Vagina (tissue), 2 donors: Measurements from ENCODE around the gene NDRG2. TPM values are rescaled to one million over a fixed set of nuclear protein-coding genes. Genes with fewer than 3 reads are reported as not detected.

Experiments used
- DNase-seq, 2 donors: peaks; one replicate each; pipeline ENCODE4 v3.0.0-alpha.2; 2017; ENCODE audit errors: extremely low spot score in 2 of 2
- H3K27ac ChIP-seq: fragments of 200-600 bp; sonication (generic); one replicate; pipeline ENCODE4 v1.5.1; 2019
- H3K27me3 ChIP-seq: fragments of 200-600 bp; sonication (generic); one replicate; pipeline ENCODE4 v1.5.1; 2019
- H3K36me3 ChIP-seq, 2 donors: fragments of 200-600 bp; sonication (generic); one replicate each; pipeline ENCODE4 v1.5.1; 2017 to 2019
- H3K4me1 ChIP-seq: fragments of 200-600 bp; sonication (generic); one replicate; pipeline ENCODE4 v1.5.1; 2019
- H3K4me3 ChIP-seq, 2 donors: fragments of 200-600 bp; sonication (generic); 1 replicate in 1 of 2; 2 replicates in 1 of 2; pipeline ENCODE4 v1.5.1; 2016 to 2019
- H3K9me3 ChIP-seq: fragments of 200-600 bp; sonication (generic); one replicate; pipeline ENCODE4 v1.5.1; 2019
- POLR2A ChIP-seq, 2 donors: fragments of 450-650 bp; IDR thresholded peaks; one replicate each; pipeline ENCODE4 v1.6.1; 2017; ENCODE audit warnings: antibody characterized with exemption in 2 of 2, mild to moderate bottlenecking in 2 of 2, moderate library complexity in 2 of 2
- POLR2AphosphoS5 ChIP-seq, 2 donors: sonication (generic); formaldehyde crosslinking; IDR thresholded peaks; one replicate each; pipeline ENCODE4 v1.9.0; 2017; ENCODE audit warnings: antibody characterized with exemption in 2 of 2, mild to moderate bottlenecking in 2 of 2, low read depth in 1 of 2; ENCODE audit not compliant: insufficient read depth in 1 of 2
- intact Hi-C: fragments of 100-400 bp; cut with DNase I; formaldehyde crosslinking; loops from one replicate; pipeline ENCODE4 v1.15.1; 2023
- total RNA-seq: library from RNA; depleted of rRNA; stranded (reverse); fragments of >200 nt; gene quantifications from one replicate; pipeline ENCODE4 v1.2.3, GENCODE V29; 2016
- TF ChIP-seq, protein P1 (sequence below), 3 experiments: fragments of 450-650 bp in 2 of 3; fragments of 200-600 bp in 1 of 3; sonication (generic) in 1 of 3; IDR thresholded peaks; one replicate each; pipeline ENCODE4 v1.5.1; 2017 to 2019; ENCODE audit warnings: antibody characterized with exemption in 3 of 3, mild to moderate bottlenecking in 2 of 3, moderate library complexity in 2 of 3

Gene NDRG2
- total RNA-seq, 1 donor from 2014 or later, result 307 TPM

DNA sequence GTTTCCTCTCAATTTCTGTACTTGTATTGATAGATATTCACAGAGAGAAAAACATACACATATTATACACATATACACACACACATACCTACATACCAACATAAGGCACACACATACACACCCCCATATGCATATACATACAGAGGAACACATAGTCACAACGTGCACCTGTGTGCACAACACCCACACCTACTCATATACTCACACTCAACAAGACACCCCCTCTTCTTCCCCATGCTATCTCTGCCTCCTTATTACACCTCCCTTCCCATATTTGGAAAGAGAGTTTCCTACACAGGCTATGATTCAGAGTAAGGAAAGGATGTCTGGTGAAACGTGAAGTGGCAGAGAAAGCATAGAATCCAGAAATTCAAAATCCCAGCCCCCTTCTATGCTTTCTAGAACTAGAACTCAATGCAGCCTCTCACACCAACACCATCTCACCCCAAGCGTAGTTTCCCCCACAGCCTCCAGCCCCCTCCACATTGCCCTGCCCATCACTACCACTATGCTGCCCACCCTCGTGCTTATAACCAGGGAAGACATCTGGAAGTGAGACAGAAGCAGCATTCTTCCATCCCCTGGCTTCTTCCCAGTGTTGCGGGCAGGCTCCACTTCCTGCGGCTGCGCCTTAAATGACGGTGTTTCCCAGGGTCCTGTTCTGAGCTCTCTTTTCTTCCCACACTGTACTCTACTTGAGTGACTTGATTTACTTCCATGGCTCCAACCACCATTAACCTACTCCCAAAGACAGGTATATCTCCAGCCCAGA, 35.2 kb upstream of the NDRG2 start:
- H3K9me3 ChIP-seq, result no peaks in the 10 kb centered on the region
- no peaks in the 10 kb centered on the region for H3K27me3 ChIP-seq
- intact Hi-C loops, result no loop called here
- TF ChIP-seq POLR2A (IDR thresholded peaks at IDR 0.05) (no peak), POLR2AphosphoS5 (IDR thresholded peaks at IDR 0.05; ENCODE audit: insufficient read depth in 1 of 2, low read depth in 1 of 2) (no peak)
- TF ChIP-seq, protein P1, sequence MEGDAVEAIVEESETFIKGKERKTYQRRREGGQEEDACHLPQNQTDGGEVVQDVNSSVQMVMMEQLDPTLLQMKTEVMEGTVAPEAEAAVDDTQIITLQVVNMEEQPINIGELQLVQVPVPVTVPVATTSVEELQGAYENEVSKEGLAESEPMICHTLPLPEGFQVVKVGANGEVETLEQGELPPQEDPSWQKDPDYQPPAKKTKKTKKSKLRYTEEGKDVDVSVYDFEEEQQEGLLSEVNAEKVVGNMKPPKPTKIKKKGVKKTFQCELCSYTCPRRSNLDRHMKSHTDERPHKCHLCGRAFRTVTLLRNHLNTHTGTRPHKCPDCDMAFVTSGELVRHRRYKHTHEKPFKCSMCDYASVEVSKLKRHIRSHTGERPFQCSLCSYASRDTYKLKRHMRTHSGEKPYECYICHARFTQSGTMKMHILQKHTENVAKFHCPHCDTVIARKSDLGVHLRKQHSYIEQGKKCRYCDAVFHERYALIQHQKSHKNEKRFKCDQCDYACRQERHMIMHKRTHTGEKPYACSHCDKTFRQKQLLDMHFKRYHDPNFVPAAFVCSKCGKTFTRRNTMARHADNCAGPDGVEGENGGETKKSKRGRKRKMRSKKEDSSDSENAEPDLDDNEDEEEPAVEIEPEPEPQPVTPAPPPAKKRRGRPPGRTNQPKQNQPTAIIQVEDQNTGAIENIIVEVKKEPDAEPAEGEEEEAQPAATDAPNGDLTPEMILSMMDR (IDR thresholded peaks at IDR 0.05), result no peak
- no peaks in the 10 kb centered on the region for H3K4me1 ChIP-seq
- no peak overlapping the region for H3K27ac ChIP-seq
- no peaks in the 10 kb centered on the region for H3K36me3 ChIP-seq
- H3K4me3 ChIP-seq, result no peak overlapping the region
- no peak for DNase-seq

DNA sequence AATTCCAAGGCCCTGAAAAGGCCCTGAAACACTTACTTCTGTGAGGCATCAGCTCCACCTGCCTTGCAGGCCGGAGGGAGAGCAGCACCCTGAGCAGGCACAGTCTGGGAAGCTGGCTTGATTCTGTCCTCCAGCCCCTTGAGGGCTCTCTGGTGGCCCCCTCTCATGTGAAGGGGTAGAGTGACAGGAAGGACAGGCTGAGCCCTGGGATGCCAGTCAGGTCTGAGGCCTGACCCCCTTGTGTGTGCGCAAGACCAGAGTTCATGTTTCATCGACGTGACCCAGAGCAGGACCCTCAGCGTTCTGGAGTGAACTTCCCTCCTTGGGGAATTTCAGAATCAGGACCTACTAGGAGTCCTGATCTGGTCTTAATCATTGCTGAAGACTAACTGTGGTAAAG, 34.0 kb upstream of the NDRG2 start:
- H3K4me1 ChIP-seq, result no peaks in the 10 kb centered on the region
- DNase-seq, result no peak
- no peaks in the 10 kb centered on the region for H3K9me3 ChIP-seq
- H3K27ac ChIP-seq, result no peak overlapping the region
- intact Hi-C loops, result no loop called here
- H3K36me3 ChIP-seq, result no peaks in the 10 kb centered on the region
- H3K27me3 ChIP-seq, result no peaks in the 10 kb centered on the region
- TF ChIP-seq, protein P1 (IDR thresholded peaks at IDR 0.05), result no peak
- TF ChIP-seq POLR2A (IDR thresholded peaks at IDR 0.05) (no peak), POLR2AphosphoS5 (IDR thresholded peaks at IDR 0.05; ENCODE audit: insufficient read depth in 1 of 2, low read depth in 1 of 2) (no peak)
- H3K4me3 ChIP-seq, result no peak overlapping the region

DNA sequence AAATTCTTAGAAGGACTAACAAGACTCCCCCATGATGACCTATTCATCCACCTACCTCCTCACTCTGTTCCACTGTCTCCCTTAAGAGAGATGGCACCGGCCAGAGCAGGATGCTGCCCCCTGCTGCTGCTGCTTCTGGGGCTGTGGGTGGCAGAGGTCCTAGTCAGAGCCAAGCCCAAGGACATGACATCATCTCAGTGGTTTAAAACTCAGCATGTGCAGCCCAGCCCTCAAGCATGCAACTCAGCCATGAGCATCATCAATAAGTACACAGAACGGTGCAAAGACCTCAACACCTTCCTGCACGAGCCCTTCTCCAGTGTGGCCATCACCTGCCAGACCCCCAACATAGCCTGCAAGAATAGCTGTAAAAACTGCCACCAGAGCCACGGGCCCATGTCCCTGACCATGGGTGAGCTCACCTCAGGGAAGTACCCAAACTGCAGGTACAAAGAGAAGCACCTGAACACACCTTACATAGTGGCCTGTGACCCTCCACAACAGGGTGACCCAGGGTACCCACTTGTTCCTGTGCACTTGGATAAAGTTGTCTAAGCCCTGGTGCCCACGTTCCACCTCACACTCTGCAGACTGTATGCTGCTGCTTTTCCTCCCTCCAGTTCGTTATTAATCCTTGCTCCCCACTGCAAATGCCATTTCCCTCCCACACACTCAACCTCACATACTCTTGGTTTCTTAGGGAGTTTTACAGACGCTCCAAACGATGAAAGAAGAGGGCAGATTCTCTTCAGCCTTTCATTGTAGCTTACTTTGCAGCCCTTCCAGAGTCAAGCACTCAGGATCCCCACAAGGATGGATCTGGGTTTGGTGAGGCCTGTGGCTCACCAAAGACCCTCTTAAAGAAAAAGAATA, 33.2 kb upstream of the NDRG2 start, which contains the start of gene RNASE8:
RNASE8 (plus strand) TSS at position 20 of the 873 bp plus-strand sequence; CDS start at position 91, 71 bp downstream.
- Histone ChIP-seq H3K36me3 (no peaks in the 10 kb centered on the region), H3K27ac (no peak within 1 kb of the TSS), H3K4me3 (no peak within 1 kb of the TSS), H3K9me3 (no peaks in the 10 kb centered on the region), H3K4me1 (no peaks in the 10 kb centered on the region), H3K27me3 (no peaks in the 10 kb centered on the region)
- DNase-seq, result no peak
- intact Hi-C loops, result no loop called here
- no peak for TF ChIP-seq POLR2A (IDR thresholded peaks at IDR 0.05)
- TF ChIP-seq, protein P1 (IDR thresholded peaks at IDR 0.05), result no peak
- TF ChIP-seq POLR2AphosphoS5 (IDR thresholded peaks at IDR 0.05; ENCODE audit: insufficient read depth in 1 of 2, low read depth in 1 of 2), result no peak

DNA sequence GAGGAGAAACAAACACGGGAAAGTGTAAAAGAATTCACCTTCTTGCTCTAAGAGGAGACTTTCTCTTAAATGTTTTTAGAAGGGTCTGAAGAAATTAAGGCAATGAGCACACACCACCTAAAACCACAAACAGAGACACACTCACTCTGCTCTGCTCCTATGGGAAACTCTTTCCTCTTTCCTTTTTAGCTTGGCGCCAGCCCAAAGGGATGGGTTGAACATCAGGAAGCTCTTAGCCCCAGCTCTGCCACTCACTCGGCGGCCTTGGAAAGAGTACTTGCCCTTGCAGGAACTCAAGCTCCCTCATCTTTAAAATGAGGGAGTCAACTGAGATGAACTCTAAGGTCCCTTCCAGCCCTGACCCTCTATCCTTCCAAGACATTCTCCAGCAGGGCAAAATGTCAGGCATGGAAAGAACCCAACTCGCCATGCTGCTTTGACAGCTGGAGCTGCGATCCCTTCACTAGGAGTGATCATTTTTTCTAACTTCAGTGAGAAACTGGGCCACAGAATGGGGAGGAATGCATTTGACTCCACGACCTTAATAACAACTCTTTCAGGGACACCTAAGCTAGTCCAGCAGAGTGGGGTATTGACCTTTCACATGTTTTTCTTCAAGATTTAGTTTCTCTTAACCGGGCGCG, 31.8 kb upstream of the NDRG2 start:
- DNase-seq, result no peak
- no peaks in the 10 kb centered on the region for H3K4me1 ChIP-seq
- H3K36me3 ChIP-seq, result no peaks in the 10 kb centered on the region
- intact Hi-C loops, result no loop called here
- no peak overlapping the region for H3K27ac ChIP-seq
- no peak overlapping the region for H3K4me3 ChIP-seq
- TF ChIP-seq, protein P1 (IDR thresholded peaks at IDR 0.05), result no peak
- TF ChIP-seq POLR2A (IDR thresholded peaks at IDR 0.05), result no peak
- TF ChIP-seq POLR2AphosphoS5 (IDR thresholded peaks at IDR 0.05; ENCODE audit: insufficient read depth in 1 of 2, low read depth in 1 of 2), result no peak
- H3K9me3 ChIP-seq, result no peaks in the 10 kb centered on the region
- no peaks in the 10 kb centered on the region for H3K27me3 ChIP-seq
